HT1080 (cell line): ENCODE measurements around the gene ACSS1. TPM values are rescaled to one million over a fixed set of nuclear protein-coding genes. Genes with fewer than 3 reads are reported as not detected.

Source experiments
- DNase-seq: peaks from one replicate; pipeline ENCODE4 v3.0.0-alpha.2; 2015; ENCODE audit warnings: low read depth
- small RNA-seq: library from RNA; depleted of rRNA; stranded (forward); fragments of <200 nt; gene quantifications from one replicate; pipeline ENCODE3, GENCODE V24; 2014
- total RNA-seq: library from RNA; depleted of rRNA; stranded (reverse); fragments of >200 nt; shearing (Covaris generic); gene quantifications from 2 replicates; pipeline ENCODE4 v1.2.3, GENCODE V29; 2014; rRNA removed

Gene ACSS1
- total RNA-seq, 1 experiment from 2014 or later = 0.08 TPM

DNA sequence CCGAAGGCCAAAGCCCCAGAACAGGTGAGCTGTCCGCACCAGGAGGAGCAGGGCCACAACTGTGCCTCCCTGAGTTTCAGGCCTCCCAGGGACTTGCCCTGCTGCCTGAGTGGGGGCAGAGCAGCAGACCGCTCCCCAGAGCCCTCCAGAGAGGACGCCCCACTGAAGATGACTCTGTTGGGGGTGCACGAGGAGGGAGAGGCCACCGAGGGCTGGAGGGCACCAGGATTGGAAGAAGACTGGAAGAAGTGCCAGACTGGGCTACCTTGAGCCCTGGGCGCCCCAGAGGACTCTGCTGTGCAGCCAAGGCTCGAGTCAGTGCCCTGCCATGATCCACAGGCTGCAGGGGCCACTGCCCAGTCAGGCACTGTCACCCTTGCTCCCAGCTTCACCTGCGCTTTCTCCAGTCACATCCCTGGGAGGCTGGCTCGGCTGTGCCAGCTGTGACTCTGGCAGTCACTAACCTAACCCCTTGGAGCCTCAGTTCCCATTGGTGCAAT, 97.6 kb downstream of the ACSS1 start:
- no peak for DNase-seq

DNA sequence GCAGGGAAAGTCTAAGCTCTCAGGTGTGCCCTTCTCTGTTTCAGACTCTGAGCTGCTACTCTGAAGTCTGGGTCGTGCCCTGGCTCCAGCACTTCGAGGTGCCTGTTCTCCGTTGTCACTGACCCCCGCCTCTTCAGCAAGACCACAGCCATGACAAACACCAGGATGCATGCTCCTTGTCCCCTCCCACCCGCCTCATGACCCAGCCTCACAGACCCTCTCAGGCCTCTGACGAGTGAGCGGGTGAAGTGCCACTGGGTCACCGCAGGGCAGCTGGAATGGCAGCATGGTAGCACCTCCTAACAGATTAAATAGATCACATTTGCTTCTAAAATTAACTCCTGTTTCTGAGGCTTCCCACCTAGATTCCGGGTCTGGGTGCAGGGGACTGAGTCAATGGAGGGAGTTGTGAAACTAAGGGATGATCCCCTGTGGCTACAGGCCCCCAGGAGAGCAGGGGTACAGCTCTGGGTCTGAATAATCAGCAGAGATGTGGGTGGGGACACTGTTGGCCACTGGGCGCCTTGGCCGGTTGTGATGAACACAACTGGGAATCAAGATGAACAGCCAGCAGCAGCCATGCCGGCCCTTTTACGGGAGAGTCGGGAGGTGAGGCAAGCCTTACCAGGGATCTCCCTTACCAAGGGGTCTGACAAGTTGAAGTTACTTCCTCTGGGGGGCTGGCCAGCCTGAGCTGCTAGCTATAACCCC, 98.2 kb downstream of the ACSS1 start:
- no peak for DNase-seq

DNA sequence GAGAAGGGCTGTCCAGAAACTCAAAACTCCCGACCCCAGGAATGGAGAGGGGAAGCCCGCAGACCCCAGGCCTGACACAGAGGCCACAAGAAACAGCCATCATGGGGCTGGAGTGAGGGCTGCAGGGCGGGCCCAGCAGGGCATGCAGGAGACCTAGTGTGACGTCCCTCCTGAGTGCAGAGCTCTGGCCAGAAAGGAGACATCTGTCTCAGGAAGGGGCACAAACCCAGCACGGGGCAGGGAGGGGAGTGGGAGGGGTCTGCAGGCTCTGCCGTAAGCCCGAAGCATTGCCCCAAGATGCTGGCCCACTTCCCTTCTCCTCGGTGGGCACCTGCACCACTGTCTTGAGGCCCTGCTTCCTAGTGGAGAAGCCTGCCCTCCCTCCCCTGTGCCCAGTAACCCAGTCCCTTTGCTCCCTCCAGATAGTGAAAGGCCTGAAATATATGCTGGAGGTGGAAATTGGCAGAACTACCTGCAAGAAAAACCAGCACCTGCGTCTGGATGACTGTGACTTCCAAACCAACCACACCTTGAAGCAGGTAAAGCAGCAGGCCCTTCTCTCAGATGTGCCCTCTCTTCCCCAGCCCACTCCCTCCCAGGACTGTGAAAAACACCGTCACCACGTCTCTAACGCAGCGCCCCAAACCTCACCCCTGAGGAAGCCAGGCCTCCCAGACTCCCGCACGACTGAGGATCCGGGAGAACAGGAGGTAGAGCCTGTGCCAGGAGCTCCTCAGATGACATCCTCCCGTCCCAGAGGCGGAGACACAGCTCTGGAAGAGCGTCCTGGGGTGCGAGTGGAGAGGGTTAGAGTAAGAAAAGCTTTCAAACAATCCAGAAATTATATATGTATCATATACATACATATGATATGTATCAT, 99.2 kb downstream of the ACSS1 start:
- DNase-seq = no peak

DNA sequence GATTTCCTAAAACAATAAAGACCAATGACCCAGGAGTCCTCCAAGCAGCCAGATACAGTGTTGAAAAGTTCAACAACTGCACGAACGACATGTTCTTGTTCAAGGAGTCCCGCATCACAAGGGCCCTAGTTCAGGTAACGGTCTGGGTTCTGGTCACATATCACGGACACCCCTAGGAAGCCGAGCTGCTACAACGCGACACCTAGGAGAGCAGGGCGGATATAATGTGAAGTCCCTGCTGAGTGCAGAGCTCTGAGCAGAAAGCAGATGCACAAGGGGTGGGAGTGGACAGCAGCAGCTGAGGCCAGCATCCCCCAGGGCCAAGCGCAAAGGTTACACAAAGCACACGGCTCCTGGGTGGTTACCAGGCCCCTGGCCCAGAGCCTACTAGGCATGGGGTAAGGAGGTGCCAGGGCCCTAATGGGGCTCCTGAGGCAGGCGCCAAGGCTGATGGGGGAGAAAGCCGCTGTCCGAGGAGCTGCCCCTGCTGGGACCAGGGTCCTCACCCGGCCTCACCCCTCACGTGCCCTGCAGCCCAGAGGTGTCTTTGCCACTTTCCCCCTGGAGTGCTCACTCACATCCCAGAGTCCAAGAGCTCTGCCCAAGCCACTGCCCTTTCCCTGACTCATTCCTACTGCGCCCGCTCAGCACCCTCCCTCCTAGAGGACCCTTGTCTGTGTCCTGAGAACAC, 100.5 kb downstream of the ACSS1 start:
- no peak for DNase-seq

Small RNAs within 50 kb of the gene (small RNA-seq; reads per million reads assigned to genes)
- not detected for gene RNU6-1257P

Other genes with a start within 250 kb of the ACSS1 start
- gene CST7, start 108.9 kb downstream of the ACSS1 start, total RNA-seq = 0.60 and 1.0 TPM in 2 replicates
- 173 and 180 TPM in 2 replicates for gene APMAP, start 65.4 kb downstream of the ACSS1 start, total RNA-seq
- not detected in 2 replicates for gene VSX1, start 24.0 kb upstream of the ACSS1 start, total RNA-seq
- gene ENTPD6, start 137.6 kb upstream of the ACSS1 start, total RNA-seq = 96.1 and 107 TPM in 2 replicates
- gene PYGB, start 189.9 kb upstream of the ACSS1 start, total RNA-seq = 113 and 121 TPM in 2 replicates